HG03565 (cell line): ENCODE data around the gene GPX5.
"Not testable (repeated sequence)": the region's sequence is repeated elsewhere in the genome, so short reads cannot be mapped to it uniquely, and the experiment has no call there.

Experiments used
- ATAC-seq: cut with Tn5 transposase; IDR thresholded peaks from one replicate; pipeline ENCODE4 v1.9.1; 2021; ENCODE audit warnings: mild to moderate bottlenecking, moderate library complexity; ENCODE audit not compliant: unreplicated experiment

GPX5 gene

GRCh38 chr6:28525496-28526039 is at the start of gene GPX5:
GPX5 (plus strand) TSS chr6:28525881; CDS start chr6:28526014, 133 bp downstream.
- ATAC-seq = no peak

- no peak for ATAC-seq
These were observed 47.2 kb upstream of the GPX5 start for GRCh38 chr6:28478518-28478917.

- no peak for ATAC-seq
These were observed 45.3 kb upstream of the GPX5 start for GRCh38 chr6:28480253-28480932.

GRCh38 chr6:28485482-28485881 is 40.2 kb upstream of the GPX5 start:
- no peak for ATAC-seq

GRCh38 chr6:28486533-28486932 is 39.1 kb upstream of the GPX5 start:
- no peak for ATAC-seq

- ATAC-seq = no peak
These were observed 38.5 kb upstream of the GPX5 start for GRCh38 chr6:28486988-28487742.

- peak; percentile 19 for ATAC-seq
These were observed 36.7 kb upstream of the GPX5 start for GRCh38 chr6:28488916-28489365.

GRCh38 chr6:28489366-28490204 is 36.1 kb upstream of the GPX5 start:
- ATAC-seq = peak; percentile 60

GRCh38 chr6:28490205-28490890 is 35.3 kb upstream of the GPX5 start:
- no peak for ATAC-seq

GRCh38 chr6:28491984-28492317 is 33.7 kb upstream of the GPX5 start:
- ATAC-seq = no peak

GRCh38 chr6:28496099-28496779 is 29.4 kb upstream of the GPX5 start:
- ATAC-seq = no peak

- no peak for ATAC-seq
These were observed 28.4 kb upstream of the GPX5 start for GRCh38 chr6:28497306-28497705.

- no peak for ATAC-seq
These were observed 27.8 kb upstream of the GPX5 start for GRCh38 chr6:28497893-28498292.

- no peak for ATAC-seq
These were observed 24.4 kb upstream of the GPX5 start for GRCh38 chr6:28501259-28501658.

GRCh38 chr6:28502136-28502535 is 23.5 kb upstream of the GPX5 start:
- ATAC-seq = not testable (repeated sequence)

- ATAC-seq = not testable (repeated sequence)
These were observed 22.9 kb upstream of the GPX5 start for GRCh38 chr6:28502709-28503305.

GRCh38 chr6:28505733-28506132 is 19.9 kb upstream of the GPX5 start:
- ATAC-seq = no peak

- ATAC-seq = no peak
These were observed 18.7 kb upstream of the GPX5 start for GRCh38 chr6:28506807-28507475.

GRCh38 chr6:28511628-28512300 is 13.9 kb upstream of the GPX5 start:
- no peak for ATAC-seq
